Loucy (cell line): ENCODE measurements around the gene GNL1.

Experiments used
- H2AFZ ChIP-seq: fragments of 200-600 bp; sonication (generic); 2 replicates; pipeline ENCODE4 v1.6.0; 2016; ENCODE audit warnings: antibody characterized with exemption, mild to moderate bottlenecking, low read length, moderate library complexity
- H3F3A ChIP-seq: fragments of 200-600 bp; 2 replicates; pipeline ENCODE4 v1.6.0; 2016; ENCODE audit warnings: antibody characterized with exemption, low read depth, mild to moderate bottlenecking
- H3K27me3 ChIP-seq: fragments of 200-600 bp; sonication (generic); 2 replicates; pipeline ENCODE4 v1.6.1; 2014; ENCODE audit warnings: low read length, mild to moderate bottlenecking; ENCODE audit not compliant: insufficient read depth, poor library complexity, severe bottlenecking
- H3K36me3 ChIP-seq: fragments of 200-600 bp; sonication (generic); 2 replicates; pipeline ENCODE4 v1.6.1; 2016; ENCODE audit warnings: low read length; ENCODE audit not compliant: insufficient read depth
- H3K4me1 ChIP-seq: fragments of 200-600 bp; sonication (generic); 2 replicates; pipeline ENCODE4 v1.5.1; 2014; ENCODE audit warnings: low read length, mild to moderate bottlenecking; ENCODE audit not compliant: insufficient read depth, poor library complexity, severe bottlenecking
- H3K4me2 ChIP-seq: fragments of 200-600 bp; sonication (generic); 2 replicates; pipeline ENCODE4 v1.6.0; 2014; ENCODE audit warnings: antibody characterized with exemption, low read length, low read depth, mild to moderate bottlenecking; ENCODE audit not compliant: poor library complexity, severe bottlenecking
- H3K4me3 ChIP-seq: fragments of 200-600 bp; sonication (generic); 2 replicates; pipeline ENCODE4 v1.5.1; 2014; ENCODE audit warnings: low read length, mild to moderate bottlenecking, mixed read lengths; ENCODE audit not compliant: poor library complexity, severe bottlenecking
- H3K79me2 ChIP-seq: fragments of 200-600 bp; sonication (generic); 2 replicates; pipeline ENCODE4 v1.6.1; 2014; ENCODE audit warnings: low read length; ENCODE audit not compliant: insufficient read depth
- H3K9ac ChIP-seq: fragments of 200-600 bp; sonication (generic); 2 replicates; pipeline ENCODE4 v1.6.0; 2014; ENCODE audit warnings: mild to moderate bottlenecking, low read depth, low read length, moderate library complexity; ENCODE audit not compliant: poor library complexity, severe bottlenecking
- H3K9me2 ChIP-seq: fragments of 200-600 bp; sonication (generic); replicated peaks from 2 replicates; pipeline ENCODE4 v1.6.1; 2016; ENCODE audit warnings: low read depth, low read length, mixed read lengths
- H3K9me3 ChIP-seq: fragments of 200-600 bp; sonication (generic); 2 replicates; pipeline ENCODE4 v1.6.1; 2014; ENCODE audit warnings: mild to moderate bottlenecking, antibody characterized with exemption, low read length, low read depth; ENCODE audit not compliant: insufficient read depth
- H4K20me1 ChIP-seq: fragments of 200-600 bp; sonication (generic); 2 replicates; pipeline ENCODE4 v1.6.0; 2014; ENCODE audit warnings: antibody characterized with exemption, low read length, mild to moderate bottlenecking; ENCODE audit not compliant: insufficient read depth, poor library complexity, severe bottlenecking
- CTCF ChIP-seq: fragments of 200-600 bp; sonication (generic); conservative IDR thresholded peaks from 2 replicates; pipeline ENCODE4 v1.5.1; 2014; ENCODE audit warnings: mild to moderate bottlenecking, antibody characterized with exemption, low read length
- EZH2phosphoT487 ChIP-seq: fragments of 200-600 bp; IDR thresholded peaks from 2 replicates; pipeline ENCODE4 v1.6.1; 2018; ENCODE audit warnings: antibody characterized with exemption, mild to moderate bottlenecking, moderate library complexity, borderline replicate concordance

Gene GNL1

GRCh38 chr6:30541515-30542403 lies 14.5 kb downstream of the GNL1 start:
- peak overlapping the region; percentile 80 for H2AFZ ChIP-seq
- H3F3A ChIP-seq: 0 out of 2 replicates have a peak, but pooled peaks cover 5% of the 10 kb centered on the region
- peaks cover 13% of the 10 kb centered on the region; the same call in 1 of the 2 replicates for H3K36me3 ChIP-seq
- H3K9me3 ChIP-seq: no peaks in the 10 kb centered on the region
- no peaks in the 10 kb centered on the region for H3K27me3 ChIP-seq
- peak overlapping the region; percentile 79 for H3K4me2 ChIP-seq
- TF ChIP-seq EZH2phosphoT487 (no peak), CTCF (peak; percentile 98)
- H3K9ac ChIP-seq: peak overlapping the region; percentile 33
- no peaks in the 10 kb centered on the region for H4K20me1 ChIP-seq
- no peaks in the 10 kb centered on the region for H3K9me2 ChIP-seq
- peaks cover 26% of the 10 kb centered on the region for H3K4me1 ChIP-seq
- no peaks in the 10 kb centered on the region for H3K79me2 ChIP-seq
- H3K4me3 ChIP-seq: peak overlapping the region; percentile 74

GRCh38 chr6:30537931-30538330 lies 18.4 kb downstream of the GNL1 start:
- no peaks in the 10 kb centered on the region for H3K9me3 ChIP-seq
- no peak overlapping the region for H3K9ac ChIP-seq
- no peaks in the 10 kb centered on the region for H3K36me3 ChIP-seq
- no peaks in the 10 kb centered on the region for H3K27me3 ChIP-seq
- H3K79me2 ChIP-seq: no peaks in the 10 kb centered on the region
- no peak overlapping the region for H2AFZ ChIP-seq
- 0 out of 2 replicates have a peak, but pooled peaks cover 3% of the 10 kb centered on the region for H3F3A ChIP-seq
- peaks cover 12% of the 10 kb centered on the region for H3K4me1 ChIP-seq
- H4K20me1 ChIP-seq: no peaks in the 10 kb centered on the region
- no peak overlapping the region for H3K4me2 ChIP-seq
- no peaks in the 10 kb centered on the region for H3K9me2 ChIP-seq
- H3K4me3 ChIP-seq: no peak overlapping the region
- no peak for TF ChIP-seq EZH2phosphoT487
- no peak for TF ChIP-seq CTCF

- TF ChIP-seq EZH2phosphoT487: no peak
- Histone ChIP-seq H3K4me3 (no peak overlapping the region), H3K27me3 (no peaks in the 10 kb centered on the region), H4K20me1 (no peaks in the 10 kb centered on the region), H3K4me1 (peaks cover 4% of the 10 kb centered on the region), H3K9ac (no peak overlapping the region), H3K36me3 (no peaks in the 10 kb centered on the region), H2AFZ (no peak overlapping the region), H3K79me2 (no peaks in the 10 kb centered on the region), H3K9me3 (no peaks in the 10 kb centered on the region), H3K4me2 (no peak overlapping the region), H3K9me2 (no peaks in the 10 kb centered on the region), H3F3A (no peaks in the 10 kb centered on the region)
These were observed 22.6 kb downstream of the GNL1 start for GRCh38 chr6:30533460-30534294.
